Pons (tissue), 1 donor: Measurements from ENCODE around the gene CDH20.

Experiments
- DNase-seq: peaks from one replicate; pipeline ENCODE4 v3.0.0-alpha.2; 2016; ENCODE audit warnings: low spot score

CDH20 gene

DNA sequence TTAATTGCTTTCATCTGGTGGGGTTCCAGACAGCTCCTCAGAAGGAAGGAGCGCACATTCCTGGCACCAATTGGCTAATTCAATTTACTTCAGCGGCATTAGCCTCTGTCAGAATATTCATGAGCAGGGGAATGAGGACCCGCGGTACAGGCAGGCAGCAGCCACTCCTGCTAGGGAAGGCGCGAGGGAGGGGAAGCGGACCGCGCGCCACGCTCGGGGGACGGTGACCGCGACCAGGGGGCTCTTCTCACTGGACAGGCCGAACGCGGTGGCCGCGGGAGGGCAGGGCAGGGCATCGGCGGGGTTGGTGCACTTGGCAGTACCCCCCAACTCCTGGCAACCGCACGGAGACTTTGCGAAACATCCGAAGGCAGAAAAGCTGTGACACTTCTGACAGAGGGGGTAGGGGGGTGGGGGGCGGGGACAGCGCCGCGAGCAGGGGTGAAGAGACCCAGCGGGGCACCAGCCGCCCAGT is at the start of gene CDH20:
Gene CDH20 (plus strand): TSS at position 160 of the 475 bp plus-strand sequence.
- peak; percentile 58 for DNase-seq

DNA sequence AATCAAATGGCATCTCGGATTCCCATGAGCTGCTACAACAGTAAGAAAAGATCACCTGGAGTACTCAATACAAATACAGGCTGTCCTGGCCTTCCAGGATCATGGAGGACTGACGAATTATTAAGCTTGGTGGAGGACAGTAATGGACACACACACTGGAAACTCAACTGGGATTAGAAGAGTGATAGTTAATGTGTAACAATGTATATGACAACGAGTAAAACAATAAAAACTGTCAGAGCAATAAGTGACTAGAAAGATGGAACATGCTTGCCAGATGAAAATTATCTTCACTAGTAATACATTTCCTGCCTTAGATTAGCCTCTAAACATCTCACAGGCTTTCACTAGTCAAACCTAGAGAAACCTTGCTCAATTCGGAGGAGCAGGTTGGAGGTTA is 49.2 kb upstream of the CDH20 start:
- no peak for DNase-seq

DNA sequence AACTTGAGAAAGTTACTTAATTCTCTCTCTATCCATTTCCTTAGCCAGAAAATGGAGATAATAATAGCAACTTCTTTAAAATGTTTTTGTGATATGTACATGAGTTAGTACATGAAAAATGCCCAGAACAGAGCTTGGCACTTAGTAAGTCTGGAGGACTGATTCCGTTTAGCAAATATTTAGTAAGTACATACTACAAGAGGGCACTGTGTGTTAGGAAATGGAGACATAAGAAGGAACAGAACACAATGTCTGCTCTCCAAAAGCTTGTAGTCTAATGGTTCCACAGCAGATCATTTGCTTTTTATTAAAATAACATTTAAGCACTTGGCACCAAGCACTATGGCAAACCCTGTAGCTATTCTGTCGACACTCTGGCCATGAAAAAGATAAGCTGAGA is 47.5 kb upstream of the CDH20 start:
- DNase-seq = no peak

DNA sequence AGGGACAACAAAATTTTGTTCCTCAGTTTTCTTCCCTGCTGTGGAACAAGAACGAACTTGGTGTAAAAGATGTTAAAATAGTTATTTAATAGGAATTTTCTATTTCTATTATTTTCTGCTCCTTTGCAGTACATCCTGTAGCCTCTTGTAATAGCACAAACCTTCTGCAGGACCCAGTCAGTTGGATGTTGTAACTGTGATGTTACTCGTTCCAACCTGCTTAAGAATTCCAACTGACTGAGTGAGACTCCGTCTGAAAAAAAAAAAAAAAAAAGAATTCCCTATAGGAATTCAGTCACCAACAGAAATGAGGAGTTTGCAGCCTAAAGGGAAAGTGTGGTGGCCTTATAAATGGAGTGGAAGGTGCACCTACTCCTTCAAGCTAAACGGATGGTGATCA is 46.4 kb upstream of the CDH20 start:
- no peak for DNase-seq

DNA sequence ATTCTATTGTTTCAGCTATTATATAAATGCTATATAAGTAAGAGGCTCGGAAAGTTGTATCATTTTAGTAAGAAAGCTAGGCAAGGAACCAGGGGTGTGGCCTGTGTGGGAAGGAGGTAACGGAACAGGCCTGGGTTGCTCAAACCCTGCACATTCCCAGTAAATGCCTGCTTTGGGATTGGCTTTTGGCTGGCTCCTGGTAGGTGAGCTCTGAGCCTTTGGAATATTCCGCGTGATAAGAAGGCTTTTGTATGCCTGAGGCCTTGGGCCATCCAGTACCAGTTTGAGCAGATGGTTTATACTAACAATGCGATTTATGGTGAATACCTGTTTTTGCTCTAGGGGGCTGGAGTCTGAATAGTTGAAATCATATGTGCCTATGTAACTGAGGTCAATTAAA is 42.6 kb upstream of the CDH20 start:
- no peak for DNase-seq

DNA sequence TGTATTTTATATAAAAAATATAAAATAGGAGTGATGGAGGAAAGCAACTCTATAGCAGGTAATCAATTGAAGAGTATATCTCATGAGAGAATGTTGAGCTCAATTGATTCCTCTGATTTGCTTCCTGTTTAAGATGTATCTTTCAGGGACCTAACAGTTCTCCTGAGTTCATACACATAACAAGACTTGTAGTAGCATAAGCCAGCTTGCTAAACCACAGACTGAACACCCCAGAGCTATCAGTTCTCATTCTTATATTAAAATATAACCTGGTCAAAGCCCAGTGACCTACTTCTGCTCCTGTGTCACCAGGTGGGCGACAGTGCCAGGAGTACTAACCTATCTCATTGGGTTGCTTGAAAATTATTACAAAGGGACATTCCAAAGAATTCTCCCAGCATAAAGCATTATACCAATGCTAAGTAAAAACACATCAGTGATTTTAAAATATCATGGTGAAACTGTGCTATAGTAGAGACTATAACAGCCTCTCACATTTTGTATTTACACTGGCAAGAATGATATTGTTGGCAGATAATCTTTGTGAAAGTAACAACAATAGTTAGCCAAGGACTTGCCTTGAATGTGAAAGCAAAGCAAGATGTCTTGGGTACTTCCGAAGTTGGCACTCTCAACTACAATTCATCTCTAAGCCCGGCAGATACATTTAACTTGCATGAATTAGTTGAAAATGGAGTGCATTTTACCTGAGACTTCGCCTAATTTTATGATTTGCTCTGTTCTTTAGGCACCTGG is 40.8 kb upstream of the CDH20 start:
- DNase-seq = no peak

DNA sequence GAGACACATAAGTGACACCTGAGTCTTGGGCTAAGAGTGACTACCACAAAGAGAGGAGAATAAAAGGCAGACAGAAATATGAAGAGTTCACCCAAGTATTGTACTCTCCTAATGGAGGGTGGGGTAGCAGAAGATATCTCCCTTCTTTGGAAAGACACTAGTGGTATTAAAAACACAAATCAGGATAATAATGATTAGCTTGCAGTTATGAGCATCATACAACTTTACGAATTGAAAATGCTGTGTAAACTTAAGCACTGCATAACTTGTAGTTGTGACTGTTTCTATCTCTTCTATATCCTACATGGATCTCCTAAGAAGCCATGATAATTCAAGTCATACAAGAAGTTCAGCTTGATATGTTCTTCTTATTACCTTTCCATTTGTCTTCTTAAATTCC is 38.1 kb upstream of the CDH20 start:
- DNase-seq = no peak

DNA sequence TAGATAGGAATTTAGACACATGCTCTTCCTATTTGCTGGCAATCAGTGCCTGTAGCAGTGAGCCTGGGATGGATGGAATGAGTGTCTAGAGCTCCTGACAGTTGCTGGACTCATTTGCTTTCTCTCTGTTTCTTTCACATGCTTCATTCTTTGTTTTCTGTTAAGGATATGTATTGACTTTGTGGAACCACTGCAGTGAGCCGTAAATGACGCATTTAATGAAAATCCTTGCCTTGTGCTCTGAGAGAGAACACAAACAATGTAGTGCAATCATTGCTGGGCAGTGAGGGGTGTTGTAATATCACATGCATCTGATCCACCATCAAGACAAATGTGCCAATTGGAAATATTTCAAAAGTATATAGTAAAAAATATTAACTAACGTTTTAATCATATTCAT is 25.2 kb upstream of the CDH20 start:
- DNase-seq = no peak

DNA sequence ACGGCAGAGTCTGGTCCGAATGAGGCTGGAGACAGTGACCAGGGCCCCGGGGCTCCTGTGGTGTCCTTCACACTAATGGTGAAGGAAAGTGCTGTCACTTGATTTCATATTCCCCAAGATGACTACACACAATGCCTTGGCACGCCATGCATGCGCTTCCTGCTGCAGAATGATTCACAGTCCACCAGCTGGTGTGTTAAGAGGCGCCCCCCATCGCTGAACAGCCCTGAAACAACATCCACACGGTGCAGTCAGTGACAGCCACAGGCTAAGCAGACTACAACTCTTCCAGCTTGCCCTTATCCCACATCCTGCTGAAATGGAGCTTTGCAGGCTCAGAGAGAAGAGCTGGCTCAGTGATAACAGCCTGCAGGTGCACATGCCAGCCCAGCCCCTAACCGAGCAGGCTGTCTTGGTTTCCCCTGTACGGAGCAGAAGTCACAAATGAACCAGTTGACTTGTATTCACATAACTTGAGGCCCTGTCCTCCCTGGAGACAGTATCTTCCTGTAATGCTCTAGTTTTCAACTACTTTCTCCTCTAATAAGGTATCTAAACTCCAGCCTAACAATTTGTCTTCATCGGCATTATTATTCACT is 24.3 kb upstream of the CDH20 start:
- DNase-seq = peak; percentile 61

DNA sequence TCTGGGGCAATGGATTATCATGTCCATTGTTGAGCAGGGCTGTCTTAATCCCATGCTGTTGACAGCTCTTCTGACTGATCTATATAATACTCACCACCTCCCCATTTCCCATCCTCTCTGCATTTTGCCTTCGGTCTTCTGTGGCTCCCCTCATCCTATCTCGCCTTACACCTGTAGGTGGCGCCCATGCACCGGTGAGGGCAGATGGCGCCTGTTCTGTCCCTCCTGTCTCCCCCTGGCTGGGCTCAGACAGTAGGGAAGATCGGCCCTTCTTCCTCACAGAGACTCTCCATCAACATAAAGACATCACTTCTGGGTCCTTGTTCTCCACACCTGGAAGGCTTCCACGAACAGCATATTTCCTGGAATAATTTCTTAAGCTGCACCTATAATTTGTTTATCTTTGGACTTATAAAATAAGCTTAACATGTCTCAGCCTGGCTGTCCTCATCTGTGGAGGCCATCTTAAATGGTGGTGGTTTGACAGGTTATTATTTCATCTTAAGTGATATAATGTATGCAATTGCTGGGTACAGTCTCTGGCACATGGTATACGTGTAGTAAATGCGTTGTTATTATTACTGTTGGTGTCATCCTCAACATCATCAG is 10.9 kb upstream of the CDH20 start:
- DNase-seq = peak; percentile 89

DNA sequence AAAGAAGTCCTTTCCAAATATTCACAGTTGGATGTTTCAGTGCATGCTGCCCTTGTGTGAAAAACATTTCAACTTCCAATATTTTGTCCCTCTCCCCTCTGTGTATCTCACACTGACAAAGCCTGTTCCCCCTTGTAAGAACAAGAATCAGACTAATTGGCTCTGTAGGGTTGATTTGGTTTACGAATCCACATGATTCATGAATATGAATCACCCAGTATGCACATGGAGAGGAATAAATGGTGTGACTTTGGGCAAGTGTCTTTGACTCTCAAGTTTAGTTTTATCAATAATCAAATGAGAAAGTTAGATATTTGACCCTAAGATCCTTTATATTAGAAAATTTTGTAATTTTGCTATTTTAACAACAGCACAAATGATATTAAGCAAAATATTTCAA is 9.3 kb upstream of the CDH20 start:
- no peak for DNase-seq

DNA sequence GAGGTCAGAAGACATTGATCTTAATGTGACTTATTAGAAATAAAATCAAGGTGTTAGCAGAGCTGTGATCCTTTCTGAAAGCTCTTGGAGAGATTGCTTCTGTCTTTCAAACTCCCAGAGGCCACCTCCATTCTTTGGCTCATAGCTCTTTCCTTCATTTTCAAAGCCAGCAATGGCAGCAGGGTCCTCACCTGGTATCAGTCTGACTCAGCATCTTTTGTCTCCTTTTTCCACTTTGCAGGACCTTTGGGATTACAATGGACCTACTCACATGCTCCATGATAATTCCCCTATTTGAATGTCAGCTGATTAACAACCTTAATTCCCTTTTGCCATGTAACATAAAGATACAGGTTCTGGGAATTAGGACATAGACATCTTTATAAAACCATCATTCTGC is 6.8 kb upstream of the CDH20 start:
- DNase-seq = no peak

DNA sequence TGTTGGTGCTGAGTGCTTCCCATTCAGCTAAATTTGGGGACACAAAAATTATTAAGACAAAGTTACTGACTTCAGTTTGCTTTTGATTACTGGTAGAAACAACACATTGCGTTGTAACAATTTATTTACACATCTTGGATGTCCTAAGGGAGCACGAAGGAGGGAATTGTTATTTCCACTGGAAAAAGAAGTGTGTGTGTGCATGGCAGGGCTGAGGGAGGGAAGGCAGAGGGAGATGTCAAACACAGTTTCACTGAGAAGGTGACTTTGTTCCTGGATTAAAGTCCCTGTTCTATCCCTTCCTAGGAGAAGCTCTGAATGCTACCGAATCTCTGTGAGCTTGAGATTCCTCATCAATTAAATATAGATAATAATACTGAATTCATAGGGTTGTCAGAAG is 3.8 kb upstream of the CDH20 start:
- DNase-seq = peak; percentile 92

DNA sequence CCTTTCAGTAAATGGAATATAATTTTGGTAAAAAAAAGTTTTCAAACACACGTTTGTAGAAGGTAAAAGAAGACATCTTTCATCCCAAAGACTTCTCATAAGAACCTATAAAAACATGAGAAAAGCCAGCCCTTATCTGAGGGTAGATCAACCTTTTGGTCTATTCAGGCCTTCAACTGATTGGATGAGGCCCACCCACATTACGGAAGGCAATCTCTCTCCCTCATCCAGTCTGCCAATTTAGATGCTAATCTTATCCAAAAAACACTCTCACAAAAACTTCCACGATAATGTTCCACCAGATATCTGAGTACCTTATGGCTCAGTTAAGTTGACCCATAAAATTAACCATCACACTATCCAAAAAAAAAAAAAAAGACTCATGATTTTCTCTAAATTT is 2.2 kb upstream of the CDH20 start:
- DNase-seq = no peak

DNA sequence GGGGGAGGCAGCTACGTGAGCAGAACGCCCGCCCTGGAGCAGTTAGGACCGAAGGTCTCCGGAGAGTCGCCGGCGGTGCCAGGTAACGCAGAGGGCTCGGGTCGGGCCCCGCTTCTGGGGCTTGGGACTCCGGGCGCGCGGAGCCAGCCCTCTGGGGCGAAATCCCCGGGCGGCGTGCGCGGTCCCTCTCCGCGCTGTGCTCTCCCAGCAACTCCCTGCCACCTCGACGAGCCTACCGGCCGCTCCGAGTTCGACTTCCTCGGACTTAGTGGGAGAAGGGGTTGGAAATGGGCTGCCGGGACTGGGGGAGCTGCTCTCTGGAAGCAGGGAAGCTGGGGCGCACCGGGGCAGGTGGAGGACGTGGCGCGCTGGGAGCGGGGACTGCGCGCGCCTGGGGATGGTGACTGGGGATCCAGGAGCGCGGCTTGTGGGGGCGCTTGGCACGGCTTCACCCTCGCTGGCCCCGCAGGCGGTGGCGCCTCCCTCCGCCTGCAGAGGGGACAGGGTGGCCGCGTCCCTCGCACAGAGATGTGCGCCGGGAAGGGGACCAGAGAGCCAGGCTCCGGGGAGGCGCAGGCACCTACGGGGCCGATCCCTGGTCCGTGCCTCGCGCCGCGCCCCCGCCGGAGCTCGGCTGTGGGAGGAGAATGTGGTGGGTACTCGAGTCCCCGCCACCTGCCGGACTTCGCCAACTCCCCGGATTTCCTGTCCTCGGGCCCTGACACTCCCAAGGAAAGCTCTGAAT is 688 bp downstream of the CDH20 start:
- DNase-seq = no peak

DNA sequence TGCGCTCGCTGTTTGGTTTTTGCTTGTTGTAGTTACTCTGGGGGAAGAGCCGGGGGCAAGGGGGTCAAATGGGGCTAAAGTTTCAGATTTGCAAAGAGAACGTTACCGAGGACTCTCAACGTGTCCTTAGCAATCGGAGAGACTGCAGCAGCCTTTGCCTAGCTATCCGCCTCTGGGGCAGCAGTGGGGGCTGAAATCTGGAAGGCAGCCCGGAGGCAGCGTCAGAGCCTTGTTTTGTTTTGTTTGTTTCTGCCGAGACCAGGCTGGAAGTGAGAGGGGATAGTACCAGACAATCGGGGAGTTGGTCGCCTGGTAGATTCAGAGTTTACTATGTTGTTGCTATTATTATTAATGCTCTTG is 1.2 kb downstream of the CDH20 start:
- DNase-seq = peak; percentile 80

DNA sequence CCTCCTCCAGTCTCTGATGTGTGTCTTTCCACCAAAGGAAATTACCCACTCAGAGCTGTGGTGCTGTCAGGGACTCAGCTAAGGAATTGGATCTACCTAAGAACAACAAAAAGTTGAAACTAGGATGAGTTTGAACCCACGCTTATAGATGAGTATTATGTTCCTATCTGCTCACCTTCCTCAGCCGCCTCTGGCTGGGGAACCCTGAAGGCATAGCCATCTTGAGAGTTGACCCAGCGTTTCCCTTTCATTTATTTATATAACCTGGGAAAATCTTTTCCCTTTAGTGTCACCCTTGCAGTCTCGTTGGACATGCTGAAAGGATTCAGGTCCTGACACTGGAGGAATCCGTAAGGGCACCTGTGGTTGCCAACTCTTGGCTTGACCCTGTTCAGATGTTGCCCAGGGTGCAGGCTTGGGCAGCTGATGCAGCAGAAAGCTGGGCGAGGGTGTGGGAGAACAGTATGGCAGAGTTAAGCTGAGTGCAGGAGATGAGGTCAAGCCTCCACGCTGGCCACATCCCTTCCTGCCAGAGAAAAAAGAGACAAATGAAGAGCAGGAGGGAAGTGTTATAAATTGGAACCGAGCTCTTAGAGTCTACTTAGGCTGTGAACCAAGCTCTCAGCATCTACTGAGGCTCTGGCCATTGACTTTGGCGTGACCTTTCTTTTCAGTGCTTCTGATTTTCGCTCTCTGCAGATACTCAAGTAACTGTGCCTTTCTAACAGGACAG is 1.9 kb downstream of the CDH20 start:
- peak; percentile 72 for DNase-seq

DNA sequence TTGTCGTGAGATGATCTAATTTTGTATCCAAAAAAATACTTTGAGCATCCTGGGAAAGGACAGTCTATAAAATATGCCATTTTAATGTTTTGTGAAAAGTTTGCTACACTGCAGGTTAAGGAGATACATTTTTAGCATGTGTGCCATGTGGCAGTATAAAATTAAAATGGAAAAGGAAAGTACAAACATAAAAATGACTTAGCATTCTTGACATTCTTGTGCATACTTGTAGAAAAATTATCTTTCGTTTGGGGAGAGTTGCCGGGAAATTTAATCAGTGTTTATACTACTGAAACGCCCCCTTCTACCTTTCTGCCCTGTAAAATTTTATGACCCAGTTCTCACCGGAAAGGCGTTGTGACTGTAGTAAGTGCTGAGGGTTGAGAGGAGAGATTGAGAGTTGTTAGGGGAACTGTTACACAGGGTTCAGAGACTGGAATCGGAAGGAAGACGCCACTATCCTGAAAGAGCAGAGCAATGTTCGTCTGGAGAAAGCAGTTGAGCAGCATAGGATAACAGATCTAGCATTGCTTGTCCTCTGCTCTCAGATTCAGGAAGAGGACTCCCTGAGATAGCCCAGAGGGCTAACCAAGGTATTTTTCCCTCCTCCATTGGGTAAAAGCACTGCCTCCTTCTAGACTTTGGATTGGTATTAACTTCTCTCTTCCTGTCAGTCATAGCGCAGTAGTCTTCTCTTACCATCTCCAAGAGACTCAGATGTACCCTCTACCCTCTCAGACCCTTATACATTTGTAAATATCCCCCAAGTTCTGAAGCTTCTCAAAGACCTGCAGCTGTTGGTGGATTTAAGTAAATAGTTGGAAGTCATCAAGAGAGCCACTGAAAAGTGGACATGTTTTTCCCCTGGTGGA is 2.7 kb downstream of the CDH20 start:
- DNase-seq = peak; percentile 85

DNA sequence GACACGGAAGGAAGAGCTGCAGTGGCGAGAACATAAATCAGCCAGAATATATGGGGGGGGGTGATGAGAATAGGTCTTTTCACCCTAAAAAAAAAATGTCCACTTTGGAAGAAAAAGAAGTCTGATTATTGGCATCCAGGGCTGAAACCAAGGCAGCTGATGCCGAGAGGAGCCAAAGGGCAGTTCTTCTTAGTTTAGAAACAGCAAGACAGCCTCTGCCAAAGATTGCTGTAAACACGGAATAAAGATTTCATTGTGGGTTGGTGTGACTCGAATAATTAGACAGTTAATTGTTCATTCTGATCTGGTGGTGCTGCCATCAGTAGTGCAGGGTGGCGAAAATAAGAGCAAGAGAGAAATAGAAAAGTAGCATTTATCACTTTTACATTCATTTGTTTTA is 3.5 kb downstream of the CDH20 start:
- DNase-seq = peak; percentile 99

DNA sequence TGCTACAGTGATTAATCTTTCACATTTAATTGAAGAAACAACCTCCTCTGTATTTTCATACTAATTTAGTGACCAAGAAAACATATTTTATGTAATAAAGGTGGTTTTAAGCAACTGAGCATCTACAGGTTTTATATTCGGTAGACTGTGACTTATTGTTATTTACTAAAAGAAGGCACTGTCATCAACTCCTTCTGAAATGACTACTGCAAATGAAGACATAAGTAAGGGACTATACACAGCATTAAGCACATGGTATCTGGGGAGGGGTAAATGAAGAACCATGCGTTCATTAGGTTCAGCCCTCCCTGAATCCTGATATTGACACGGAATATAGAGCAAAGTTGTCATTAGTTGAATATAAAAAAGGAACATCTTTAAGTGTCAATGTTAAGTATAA is 4.3 kb downstream of the CDH20 start:
- DNase-seq = peak; percentile 68

DNA sequence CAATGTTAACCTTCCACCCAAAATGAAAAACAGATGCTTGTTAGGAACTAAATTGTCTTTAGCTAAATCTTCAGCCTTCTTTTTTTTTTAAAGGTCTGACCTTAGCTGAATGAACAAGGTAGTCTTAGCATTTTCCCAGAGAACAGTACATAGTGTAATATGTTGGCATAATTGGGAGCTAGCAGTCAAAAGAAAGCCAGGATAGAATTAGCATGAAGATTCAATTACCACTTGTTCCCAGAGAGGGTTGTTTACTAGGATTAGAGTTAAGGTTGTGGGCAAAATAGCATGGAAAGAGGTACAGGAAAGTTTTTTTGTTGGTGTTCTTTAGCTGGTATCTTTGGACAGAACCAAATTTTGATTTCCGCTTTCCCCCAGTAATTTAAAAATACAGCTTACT is 6.9 kb downstream of the CDH20 start:
- DNase-seq = peak; percentile 61
